HFF-Myc (cell line): Measurements from ENCODE around the gene TMEM238.

ENCODE experiments used
- DNase-seq: peaks from one replicate; pipeline ENCODE4 v3.0.0-alpha.2; 2011; ENCODE audit warnings: low read depth; ENCODE audit errors: extremely low read depth
- H3K4me3 ChIP-seq: replicated peaks from 2 replicates; pipeline ENCODE4 v1.5.1; 2011; ENCODE audit warnings: low read depth, mild to moderate bottlenecking, control low read depth, low read length
- CTCF ChIP-seq: IDR thresholded peaks from 2 replicates; pipeline ENCODE4 v1.5.1; 2012; ENCODE audit warnings: mild to moderate bottlenecking, low read depth, low read length, control low read depth; ENCODE audit errors: missing control alignments

Gene TMEM238

GRCh38 chr19:55390461-55390880 lies 6.4 kb upstream of the TMEM238 start:
- no peak for DNase-seq
- H3K4me3 ChIP-seq = no peak overlapping the region
- TF ChIP-seq CTCF = no peak

GRCh38 chr19:55389386-55390317 lies 5.6 kb upstream of the TMEM238 start:
- no peak for TF ChIP-seq CTCF
- peak overlapping the region; percentile 96 for H3K4me3 ChIP-seq
- no peak for DNase-seq

- no peak for TF ChIP-seq CTCF
- H3K4me3 ChIP-seq = peak overlapping the region; percentile 96
These were observed 3.8 kb upstream of the TMEM238 start for GRCh38 chr19:55387736-55388497.

GRCh38 chr19:55386493-55386971 lies 2.4 kb upstream of the TMEM238 start:
- DNase-seq = no peak
- no peak for TF ChIP-seq CTCF
- H3K4me3 ChIP-seq = peak overlapping the region; percentile 96

More at GRCh38 chr19:55387736-55388497, 3.8 kb upstream of the TMEM238 start:
- no peak for DNase-seq

- peak within 1 kb of the TSS; percentile 96 for H3K4me3 ChIP-seq
- DNase-seq = peak; percentile 93
- no peak for TF ChIP-seq CTCF
These were observed 1.8 kb upstream of the TMEM238 start, which contains the start of gene RPL28 for GRCh38 chr19:55385724-55386492. RPL28 (plus strand) TSS chr19:55385932; CDS start chr19:55386358, 426 bp downstream.
